Measurements from ENCODE around the gene JCAD.
"Not testable (repeated sequence)": the region's sequence is repeated elsewhere in the genome, so short reads cannot be mapped to it uniquely, and the experiment has no call there.

The JCAD gene

GRCh38 chr10:30059209-30060107 is at the start of gene JCAD:
Gene JCAD (minus strand): TSS chr10:30059586. CDS start chr10:30047812, 11,774 bp downstream.
- peak in 1 of 2 donors; percentile 34 for DNase-seq (ENCODE audit: extremely low read depth in 1 of 2, low read depth in 1 of 2)

- no peak for DNase-seq (ENCODE audit: extremely low read depth in 1 of 2, low read depth in 1 of 2)
Observed at GRCh38 chr10:30106987-30107386, 47.6 kb upstream of the JCAD start.

GRCh38 chr10:30103595-30104320 is 44.4 kb upstream of the JCAD start:
- no peak for DNase-seq (ENCODE audit: extremely low read depth in 1 of 2, low read depth in 1 of 2)

GRCh38 chr10:30099706-30100105 is 40.3 kb upstream of the JCAD start:
- DNase-seq (ENCODE audit: extremely low read depth in 1 of 2, low read depth in 1 of 2), result not testable (repeated sequence)

GRCh38 chr10:30099101-30099500 is 39.7 kb upstream of the JCAD start:
- no peak for DNase-seq (ENCODE audit: extremely low read depth in 1 of 2, low read depth in 1 of 2)

- DNase-seq (ENCODE audit: extremely low read depth in 1 of 2, low read depth in 1 of 2), result no peak
Observed at GRCh38 chr10:30098629-30099028, 39.2 kb upstream of the JCAD start.

- DNase-seq (ENCODE audit: extremely low read depth in 1 of 2, low read depth in 1 of 2), result no peak
Observed at GRCh38 chr10:30096564-30096963, 37.2 kb upstream of the JCAD start.

- DNase-seq (ENCODE audit: extremely low read depth in 1 of 2, low read depth in 1 of 2), result no peak
Observed at GRCh38 chr10:30095631-30096422, 36.4 kb upstream of the JCAD start.

- no peak for DNase-seq (ENCODE audit: extremely low read depth in 1 of 2, low read depth in 1 of 2)
Observed at GRCh38 chr10:30094601-30095000, 35.2 kb upstream of the JCAD start.

GRCh38 chr10:30093303-30093950 is 34.0 kb upstream of the JCAD start:
- DNase-seq (ENCODE audit: extremely low read depth in 1 of 2, low read depth in 1 of 2), result no peak

GRCh38 chr10:30092151-30092790 is 32.9 kb upstream of the JCAD start:
- DNase-seq (ENCODE audit: extremely low read depth in 1 of 2, low read depth in 1 of 2), result no peak

GRCh38 chr10:30091136-30091535 is 31.8 kb upstream of the JCAD start:
- no peak for DNase-seq (ENCODE audit: extremely low read depth in 1 of 2, low read depth in 1 of 2)

GRCh38 chr10:30088178-30088577 is 28.8 kb upstream of the JCAD start:
- no peak for DNase-seq (ENCODE audit: extremely low read depth in 1 of 2, low read depth in 1 of 2)

GRCh38 chr10:30083934-30084333 is 24.5 kb upstream of the JCAD start:
- no peak for DNase-seq (ENCODE audit: extremely low read depth in 1 of 2, low read depth in 1 of 2)

- DNase-seq (ENCODE audit: extremely low read depth in 1 of 2, low read depth in 1 of 2), result no peak
Observed at GRCh38 chr10:30081182-30081581, 21.8 kb upstream of the JCAD start.

GRCh38 chr10:30080161-30080560 is 20.8 kb upstream of the JCAD start:
- no peak for DNase-seq (ENCODE audit: extremely low read depth in 1 of 2, low read depth in 1 of 2)

- DNase-seq (ENCODE audit: extremely low read depth in 1 of 2, low read depth in 1 of 2), result no peak
Observed at GRCh38 chr10:30079408-30079807, 20.0 kb upstream of the JCAD start.

- no peak for DNase-seq (ENCODE audit: extremely low read depth in 1 of 2, low read depth in 1 of 2)
Observed at GRCh38 chr10:30075481-30075880, 16.1 kb upstream of the JCAD start.

- DNase-seq (ENCODE audit: extremely low read depth in 1 of 2, low read depth in 1 of 2), result no peak
Observed at GRCh38 chr10:30074933-30075332, 15.5 kb upstream of the JCAD start.

GRCh38 chr10:30074090-30074489 is 14.7 kb upstream of the JCAD start:
- DNase-seq (ENCODE audit: extremely low read depth in 1 of 2, low read depth in 1 of 2), result no peak
